Rectal smooth muscle tissue (tissue), 1 donor: ENCODE measurements around the gene EDNRA.

ENCODE experiments used
- H3K27ac ChIP-seq: one replicate; pipeline ENCODE4 v1.7.0; 2013; ENCODE audit warnings: low read depth, low read length, inconsistent platforms
- H3K27me3 ChIP-seq: one replicate; pipeline ENCODE4 v1.7.0; 2013; ENCODE audit warnings: low read length; ENCODE audit not compliant: control insufficient read depth, insufficient read depth
- H3K36me3 ChIP-seq: one replicate; pipeline ENCODE4 v1.7.0; 2013; ENCODE audit warnings: low read length; ENCODE audit not compliant: control insufficient read depth, insufficient read depth
- H3K4me1 ChIP-seq: one replicate; pipeline ENCODE4 v1.7.0; 2013; ENCODE audit warnings: low read length; ENCODE audit not compliant: control insufficient read depth, insufficient read depth
- H3K4me3 ChIP-seq: one replicate; pipeline ENCODE4 v1.7.0; 2013; ENCODE audit warnings: low read length
- H3K9ac ChIP-seq: one replicate; pipeline ENCODE4 v1.7.0; 2013; ENCODE audit warnings: low read length

Gene EDNRA

DNA sequence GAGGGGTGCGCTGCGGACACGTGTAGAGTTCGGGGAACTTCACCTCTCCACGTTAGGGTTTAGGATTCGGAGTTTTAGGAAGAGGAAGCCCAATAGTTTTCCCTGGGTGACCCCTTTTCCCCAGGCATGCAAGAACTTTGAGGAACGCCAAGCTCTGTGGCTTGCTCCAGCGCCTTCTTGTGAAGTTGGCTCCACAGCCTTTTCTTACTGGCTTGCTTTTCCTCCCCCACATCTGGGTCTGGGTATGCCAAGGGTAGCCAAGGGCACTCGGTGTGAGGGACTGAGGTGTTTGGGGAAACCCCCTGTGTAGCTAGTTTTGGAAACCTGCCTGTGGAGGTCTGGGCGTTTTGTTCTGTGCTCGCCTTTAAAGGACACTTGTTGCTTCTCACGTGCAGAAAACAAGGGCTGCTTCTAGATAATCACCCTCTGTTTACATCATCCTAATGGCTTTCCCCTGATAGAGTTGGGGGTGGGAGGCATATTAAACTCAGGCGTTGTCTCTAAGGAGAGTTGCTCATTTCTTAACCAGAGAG is 746 bp downstream of the EDNRA start:
- Histone ChIP-seq H3K27ac (no peak overlapping the region), H3K4me3 (peak overlapping the region; percentile 53), H3K36me3 (no peaks in the 10 kb centered on the region), H3K9ac (no peak overlapping the region), H3K4me1 (no peaks in the 10 kb centered on the region), H3K27me3 (no peaks in the 10 kb centered on the region)

DNA sequence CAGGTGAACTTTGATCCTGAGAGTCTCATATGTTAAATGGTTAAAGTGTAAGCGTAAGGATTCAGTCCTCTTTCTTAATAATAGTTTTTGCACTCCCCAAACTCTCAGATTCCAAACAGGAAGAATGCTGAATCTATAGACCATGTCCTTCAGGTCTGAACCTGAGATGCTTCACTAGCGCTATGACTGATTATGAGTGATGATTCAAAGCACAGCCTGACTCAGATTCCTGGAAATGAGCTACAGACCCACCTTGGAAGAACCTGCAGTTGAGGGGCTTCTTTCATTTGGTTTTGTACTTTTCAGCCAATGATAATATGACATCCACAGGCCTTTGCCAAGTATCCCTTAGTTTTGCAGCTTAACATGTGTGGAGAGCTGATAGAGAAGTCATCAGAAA is 1.4 kb downstream of the EDNRA start:
- Histone ChIP-seq H3K27me3 (no peaks in the 10 kb centered on the region), H3K27ac (no peak overlapping the region), H3K36me3 (no peaks in the 10 kb centered on the region), H3K4me3 (no peak overlapping the region), H3K4me1 (no peaks in the 10 kb centered on the region), H3K9ac (no peak overlapping the region)

DNA sequence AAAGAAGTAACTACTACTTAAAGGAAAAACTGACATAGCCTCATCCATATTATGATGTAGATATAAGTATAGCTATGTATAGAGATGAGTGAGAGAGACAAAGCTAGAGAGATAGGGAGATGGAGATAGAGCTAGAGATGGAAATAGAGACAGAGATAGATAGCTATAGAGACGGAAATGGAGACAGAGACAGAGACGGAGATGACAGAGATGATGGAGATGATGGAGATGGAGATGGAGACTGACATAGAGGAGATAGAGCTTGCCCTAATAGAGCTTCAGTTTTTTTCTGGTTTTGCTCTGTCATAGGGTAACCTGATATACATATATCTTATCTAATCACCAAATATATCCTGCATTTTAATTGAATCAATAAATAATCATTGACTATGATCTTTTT is 4.3 kb downstream of the EDNRA start:
- Histone ChIP-seq H3K9ac (no peak overlapping the region), H3K27ac (no peak overlapping the region), H3K27me3 (no peaks in the 10 kb centered on the region), H3K4me1 (no peaks in the 10 kb centered on the region), H3K4me3 (no peak overlapping the region), H3K36me3 (no peaks in the 10 kb centered on the region)

GRCh38 chr4:147487616-147488015 is 6.7 kb downstream of the EDNRA start:
- H3K4me3 ChIP-seq = no peak overlapping the region
- no peak overlapping the region for H3K9ac ChIP-seq
- no peaks in the 10 kb centered on the region for H3K36me3 ChIP-seq
- no peak overlapping the region for H3K27ac ChIP-seq
- H3K27me3 ChIP-seq = no peaks in the 10 kb centered on the region
- H3K4me1 ChIP-seq = no peaks in the 10 kb centered on the region

- H3K9ac ChIP-seq = no peak overlapping the region
- no peaks in the 10 kb centered on the region for H3K27me3 ChIP-seq
- H3K27ac ChIP-seq = no peak overlapping the region
- H3K36me3 ChIP-seq = no peaks in the 10 kb centered on the region
- H3K4me1 ChIP-seq = no peaks in the 10 kb centered on the region
- no peak overlapping the region for H3K4me3 ChIP-seq
Observed at GRCh38 chr4:147488556-147488955, 7.7 kb downstream of the EDNRA start.

GRCh38 chr4:147491086-147491485 is 10.2 kb downstream of the EDNRA start:
- Histone ChIP-seq H3K36me3 (no peaks in the 10 kb centered on the region), H3K4me1 (no peaks in the 10 kb centered on the region), H3K27me3 (no peaks in the 10 kb centered on the region), H3K4me3 (no peak overlapping the region), H3K9ac (no peak overlapping the region), H3K27ac (no peak overlapping the region)

GRCh38 chr4:147492306-147492705 is 11.4 kb downstream of the EDNRA start:
- H3K27me3 ChIP-seq = no peaks in the 10 kb centered on the region
- no peaks in the 10 kb centered on the region for H3K36me3 ChIP-seq
- H3K27ac ChIP-seq = no peak overlapping the region
- no peaks in the 10 kb centered on the region for H3K4me1 ChIP-seq
- H3K9ac ChIP-seq = no peak overlapping the region
- no peak overlapping the region for H3K4me3 ChIP-seq

- H3K9ac ChIP-seq = no peak overlapping the region
- H3K36me3 ChIP-seq = no peaks in the 10 kb centered on the region
- H3K4me1 ChIP-seq = no peaks in the 10 kb centered on the region
- no peak overlapping the region for H3K4me3 ChIP-seq
- no peak overlapping the region for H3K27ac ChIP-seq
- H3K27me3 ChIP-seq = no peaks in the 10 kb centered on the region
Observed at GRCh38 chr4:147492761-147493160, 11.9 kb downstream of the EDNRA start.

- no peaks in the 10 kb centered on the region for H3K27me3 ChIP-seq
- no peaks in the 10 kb centered on the region for H3K4me1 ChIP-seq
- no peak overlapping the region for H3K4me3 ChIP-seq
- H3K27ac ChIP-seq = no peak overlapping the region
- H3K36me3 ChIP-seq = no peaks in the 10 kb centered on the region
- H3K9ac ChIP-seq = no peak overlapping the region
Observed at GRCh38 chr4:147493307-147493706, 12.4 kb downstream of the EDNRA start.

DNA sequence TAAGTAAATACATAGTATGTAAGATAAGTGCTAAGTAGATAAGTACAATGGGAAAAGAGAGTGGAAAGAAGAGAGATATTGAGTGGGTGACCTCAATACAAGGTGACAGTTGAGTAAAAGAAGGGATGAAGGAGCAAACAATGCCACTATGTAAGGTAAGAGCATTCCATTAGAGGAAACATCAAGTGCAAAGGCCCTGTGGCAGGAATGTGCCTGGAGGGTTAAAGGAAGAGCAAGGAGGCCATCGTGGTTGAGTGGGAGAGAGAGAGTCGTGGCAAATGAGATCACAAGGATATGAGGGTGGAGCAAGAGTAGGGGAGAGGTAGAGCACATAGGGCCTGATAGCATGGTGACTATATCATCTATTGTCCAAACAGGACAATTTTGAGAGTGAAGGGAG is 13.4 kb downstream of the EDNRA start:
- Histone ChIP-seq H3K4me3 (no peak overlapping the region), H3K9ac (no peak overlapping the region), H3K36me3 (no peaks in the 10 kb centered on the region), H3K4me1 (no peaks in the 10 kb centered on the region), H3K27ac (no peak overlapping the region), H3K27me3 (no peaks in the 10 kb centered on the region)

- Histone ChIP-seq H3K4me3 (no peak overlapping the region), H3K27ac (no peak overlapping the region), H3K36me3 (no peaks in the 10 kb centered on the region), H3K9ac (no peak overlapping the region), H3K27me3 (no peaks in the 10 kb centered on the region), H3K4me1 (no peaks in the 10 kb centered on the region)
Observed at GRCh38 chr4:147496500-147496899, 15.6 kb downstream of the EDNRA start.

- Histone ChIP-seq H3K9ac (no peak overlapping the region), H3K27me3 (no peaks in the 10 kb centered on the region), H3K27ac (no peak overlapping the region), H3K36me3 (no peaks in the 10 kb centered on the region), H3K4me3 (no peak overlapping the region), H3K4me1 (no peaks in the 10 kb centered on the region)
Observed at GRCh38 chr4:147498031-147498660, 17.2 kb downstream of the EDNRA start.

DNA sequence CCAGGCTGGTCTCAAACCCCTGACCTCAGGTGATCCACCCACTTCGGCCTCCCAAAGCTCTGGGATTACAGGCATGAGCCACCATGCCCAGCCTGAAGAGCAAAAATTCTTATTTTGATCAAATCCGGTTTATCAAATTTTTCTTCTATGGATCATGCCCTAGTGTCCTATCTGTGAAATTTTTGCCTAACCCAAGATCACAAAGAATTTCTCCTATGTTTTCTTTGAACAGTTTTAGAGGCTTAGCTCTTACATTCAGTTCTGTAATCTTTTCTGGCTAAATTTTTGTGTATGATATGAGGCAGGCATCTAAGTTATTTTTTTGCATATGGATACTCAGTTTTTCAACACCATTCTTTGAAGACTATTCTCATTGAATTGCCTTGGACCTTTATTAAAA is 27.4 kb downstream of the EDNRA start:
- Histone ChIP-seq H3K27ac (no peak overlapping the region), H3K27me3 (no peaks in the 10 kb centered on the region), H3K4me1 (no peaks in the 10 kb centered on the region), H3K36me3 (no peaks in the 10 kb centered on the region), H3K9ac (no peak overlapping the region), H3K4me3 (no peak overlapping the region)
